ENCODE data around the gene SLC25A21. TPM values are rescaled to one million over a fixed set of nuclear protein-coding genes. Genes with fewer than 3 reads are reported as not detected.

The SLC25A21 gene
- total RNA-seq, 1 experiment from 2014 or later = 7.1 TPM

GRCh38 chr14:36721877-36722276 lies 450.5 kb downstream of the SLC25A21 start:
- Mint-ChIP-seq H3K27ac (no peak overlapping the region), H3K27me3 (ENCODE audit: low read depth) (no peaks in the 10 kb centered on the region; the same call in 1 of the 2 replicates), H3K4me1 (peaks cover 15% of the 10 kb centered on the region in 2 experiments), H3K4me3 (no peak overlapping the region), H3K9me3 (no peaks in the 10 kb centered on the region), H3K36me3 (ENCODE audit: insufficient read depth in 1 of 3, low read depth in 3 of 3) (no peaks in the 10 kb centered on the region)
- Histone ChIP-seq H3K4me2 (ENCODE audit: insufficient read depth, insufficient read length, low read length) (no peak overlapping the region), H3K4ac (ENCODE audit: low read depth, low read length) (no peak overlapping the region), H2BK12ac (ENCODE audit: insufficient read length, low read depth, low read length) (no peak overlapping the region), H2BK15ac (ENCODE audit: low read depth, low read length) (no peak overlapping the region), H4K20me1 (ENCODE audit: control insufficient read depth, insufficient read depth, insufficient read length) (no peaks in the 10 kb centered on the region), H3K18ac (ENCODE audit: insufficient read length, low read depth, low read length) (no peak overlapping the region), H3K79me2 (ENCODE audit: insufficient read depth, low read length) (no peaks in the 10 kb centered on the region), H4K5ac (ENCODE audit: insufficient read length, low read depth, low read length) (no peak overlapping the region), H2BK120ac (ENCODE audit: low read depth, low read length, poor library complexity, severe bottlenecking) (no peak overlapping the region), H2AK5ac (ENCODE audit: insufficient read length, low read length) (no peak overlapping the region), H3K23me2 (ENCODE audit: insufficient read length, low read depth, low read length, poor library complexity, severe bottlenecking) (no peaks in the 10 kb centered on the region), H3K27me3 (ENCODE audit: insufficient read depth, low read length) (no peaks in the 10 kb centered on the region), H3T11ph (ENCODE audit: low read length) (no peak overlapping the region), H3K9me3 (ENCODE audit: control insufficient read depth, low read depth, low read length) (no peaks in the 10 kb centered on the region), H4K8ac (replicated peaks; ENCODE audit: insufficient read length, low read depth, low read length) (no peak overlapping the region), H2BK20ac (ENCODE audit: low read depth, low read length, poor library complexity, severe bottlenecking) (no peak overlapping the region), H4K91ac (ENCODE audit: insufficient read length, low read depth, low read length) (no peak overlapping the region), H3K4me1 (ENCODE audit: insufficient read depth, low read length) (peaks cover 7% of the 10 kb centered on the region; the same call in 1 of the 2 replicates), H3K14ac (ENCODE audit: insufficient read depth, low read length) (no peak overlapping the region), H3K56ac (ENCODE audit: insufficient read length, low read depth, low read length) (no peak overlapping the region), H2AFZ (ENCODE audit: low read length) (no peak overlapping the region), H2BK5ac (ENCODE audit: insufficient read length, low read length) (no peak overlapping the region), H3K79me1 (ENCODE audit: insufficient read depth, low read depth, low read length, poor library complexity, severe bottlenecking) (no peaks in the 10 kb centered on the region), H3K9ac (ENCODE audit: extremely low read depth, insufficient read length, low read length) (no peak overlapping the region), H3K27ac (ENCODE audit: insufficient read length, low read depth, low read length) (no peak overlapping the region), H3K23ac (ENCODE audit: insufficient read length, low read depth, low read length) (no peak overlapping the region)
- no peak for TF ChIP-seq CTCF (conservative IDR thresholded peaks at IDR 0.05)
- no peak for DNase-seq
- no CpG with 5 or more reads among the region's 1 CpG for WGBS (ENCODE audit: extremely low coverage, insufficient read length, low lambda C conversion rate)

All from H9 (cell line).